ENCODE data around the gene HOXC9. TPM values are rescaled to one million over a fixed set of nuclear protein-coding genes. Genes with fewer than 3 reads are reported as not detected.

HOXC9 gene
- total RNA-seq, 1 experiment from 2014 or later: 5.9 TPM

DNA sequence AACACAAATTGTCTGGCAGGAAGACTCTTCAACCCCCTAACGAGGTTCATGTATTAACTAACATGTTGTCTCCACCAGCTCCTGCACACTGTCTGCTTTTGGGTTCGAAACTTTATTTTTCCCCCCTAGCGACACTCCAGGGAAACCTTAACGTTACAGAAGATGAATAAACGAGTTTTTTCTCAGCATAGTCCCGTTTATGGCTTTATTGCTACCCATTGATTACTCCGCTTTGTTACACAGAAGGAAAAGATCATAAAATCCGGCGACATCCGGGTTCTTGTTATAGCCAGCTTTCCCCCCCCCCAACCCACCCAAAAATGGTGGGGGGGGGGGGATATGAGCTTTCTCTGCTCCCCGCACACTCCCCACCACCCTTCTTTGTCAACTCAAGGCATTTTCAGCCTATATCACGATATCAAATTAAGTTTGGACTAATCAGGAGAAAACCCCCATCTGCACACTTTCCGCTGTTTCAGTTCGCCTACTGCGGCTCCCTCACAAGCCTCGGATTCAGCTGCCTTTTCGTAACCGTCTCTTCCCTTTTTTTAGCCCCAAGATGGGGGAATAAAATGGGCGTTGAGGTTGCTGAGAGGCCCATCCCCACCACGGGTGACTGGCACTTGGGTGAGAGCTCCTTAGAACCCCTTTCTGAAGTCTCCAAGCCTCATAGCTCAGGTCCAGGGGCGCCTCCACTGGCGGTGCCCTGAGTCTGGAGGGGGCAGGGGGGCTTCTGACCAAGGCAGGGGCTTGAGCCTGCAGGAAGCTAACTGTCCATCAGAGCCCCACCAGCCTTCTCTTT is 26.9 kb downstream of the HOXC9 start:
- no peak for DNase-seq (ENCODE audit: low read depth)

DNA sequence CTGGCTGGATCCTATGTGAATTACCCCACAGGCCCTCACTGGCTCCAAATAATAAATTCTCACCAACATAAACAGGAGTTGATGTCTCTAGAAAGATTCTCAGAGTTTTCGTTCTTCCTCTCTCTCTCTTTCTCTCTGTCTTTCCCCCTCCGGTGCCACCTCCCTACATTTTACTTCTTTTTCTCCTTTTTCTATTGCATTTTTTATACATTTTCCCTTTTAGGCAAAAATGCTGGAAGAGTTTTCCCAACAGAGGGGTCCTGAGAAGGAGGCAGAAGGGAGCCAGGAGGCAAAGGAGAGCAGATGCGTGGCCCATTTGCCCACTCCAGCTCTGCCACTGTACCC is 27.5 kb downstream of the HOXC9 start:
- no peak for DNase-seq (ENCODE audit: low read depth)

DNA sequence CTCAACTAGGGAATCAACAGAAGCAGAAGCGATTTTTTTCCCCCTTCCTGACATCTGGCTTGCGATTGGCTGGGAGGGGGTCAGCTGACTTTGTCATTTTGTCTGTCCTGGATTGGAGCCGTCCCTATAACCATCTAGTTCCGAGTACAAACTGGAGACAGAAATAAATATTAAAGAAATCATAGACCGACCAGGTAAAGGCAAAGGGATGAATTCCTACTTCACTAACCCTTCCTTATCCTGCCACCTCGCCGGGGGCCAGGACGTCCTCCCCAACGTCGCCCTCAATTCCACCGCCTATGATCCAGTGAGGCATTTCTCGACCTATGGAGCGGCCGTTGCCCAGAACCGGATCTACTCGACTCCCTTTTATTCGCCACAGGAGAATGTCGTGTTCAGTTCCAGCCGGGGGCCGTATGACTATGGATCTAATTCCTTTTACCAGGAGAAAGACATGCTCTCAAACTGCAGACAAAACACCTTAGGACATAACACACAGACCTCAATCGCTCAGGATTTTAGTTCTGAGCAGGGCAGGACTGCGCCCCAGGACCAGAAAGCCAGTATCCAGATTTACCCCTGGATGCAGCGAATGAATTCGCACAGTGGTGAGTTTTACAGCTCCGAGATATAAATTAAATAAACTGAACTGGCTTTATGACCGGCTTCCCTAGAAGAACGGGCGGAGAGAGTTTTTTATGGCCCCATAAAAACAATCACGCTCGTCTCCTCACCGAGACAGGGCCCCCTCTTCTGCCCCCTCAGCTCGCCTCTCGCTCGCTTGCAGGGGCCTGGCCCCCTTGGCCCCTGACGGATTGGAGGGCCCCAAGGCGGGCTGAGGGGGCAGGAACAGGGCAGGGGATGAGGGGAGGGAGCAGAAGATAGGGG is 28.6 kb downstream of the HOXC9 start, which contains the start of gene HOXC6:
Gene HOXC6 (plus strand): TSS at position 127 of the 888 bp plus-strand sequence. CDS start 82 bp downstream, at position 209.
- peak; percentile 39 for DNase-seq (ENCODE audit: low read depth)

DNA sequence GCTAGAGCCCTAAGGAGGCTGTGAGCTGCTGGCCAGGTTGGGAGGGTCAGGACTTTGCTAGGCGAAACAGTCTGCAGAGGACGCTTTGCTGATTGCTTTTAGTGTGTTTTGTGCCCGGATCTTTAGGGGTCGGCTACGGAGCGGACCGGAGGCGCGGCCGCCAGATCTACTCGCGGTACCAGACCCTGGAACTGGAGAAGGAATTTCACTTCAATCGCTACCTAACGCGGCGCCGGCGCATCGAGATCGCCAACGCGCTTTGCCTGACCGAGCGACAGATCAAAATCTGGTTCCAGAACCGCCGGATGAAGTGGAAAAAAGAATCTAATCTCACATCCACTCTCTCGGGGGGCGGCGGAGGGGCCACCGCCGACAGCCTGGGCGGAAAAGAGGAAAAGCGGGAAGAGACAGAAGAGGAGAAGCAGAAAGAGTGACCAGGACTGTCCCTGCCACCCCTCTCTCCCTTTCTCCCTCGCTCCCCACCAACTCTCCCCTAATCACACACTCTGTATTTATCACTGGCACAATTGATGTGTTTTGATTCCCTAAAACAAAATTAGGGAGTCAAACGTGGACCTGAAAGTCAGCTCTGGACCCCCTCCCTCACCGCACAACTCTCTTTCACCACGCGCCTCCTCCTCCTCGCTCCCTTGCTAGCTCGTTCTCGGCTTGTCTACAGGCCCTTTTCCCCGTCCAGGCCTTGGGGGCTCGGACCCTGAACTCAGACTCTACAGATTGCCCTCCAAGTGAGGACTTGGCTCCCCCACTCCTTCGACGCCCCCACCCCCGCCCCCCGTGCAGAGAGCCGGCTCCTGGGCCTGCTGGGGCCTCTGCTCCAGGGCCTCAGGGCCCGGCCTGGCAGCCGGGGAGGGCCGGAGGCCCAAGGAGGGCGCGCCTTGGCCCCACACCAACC is 29.8 kb downstream of the HOXC9 start:
- no peak for DNase-seq (ENCODE audit: low read depth)

DNA sequence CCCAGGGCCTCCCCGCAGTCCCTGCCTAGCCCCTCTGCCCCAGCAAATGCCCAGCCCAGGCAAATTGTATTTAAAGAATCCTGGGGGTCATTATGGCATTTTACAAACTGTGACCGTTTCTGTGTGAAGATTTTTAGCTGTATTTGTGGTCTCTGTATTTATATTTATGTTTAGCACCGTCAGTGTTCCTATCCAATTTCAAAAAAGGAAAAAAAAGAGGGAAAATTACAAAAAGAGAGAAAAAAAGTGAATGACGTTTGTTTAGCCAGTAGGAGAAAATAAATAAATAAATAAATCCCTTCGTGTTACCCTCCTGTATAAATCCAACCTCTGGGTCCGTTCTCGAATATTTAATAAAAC is 30.5 kb downstream of the HOXC9 start:
- no peak for DNase-seq (ENCODE audit: low read depth)

DNA sequence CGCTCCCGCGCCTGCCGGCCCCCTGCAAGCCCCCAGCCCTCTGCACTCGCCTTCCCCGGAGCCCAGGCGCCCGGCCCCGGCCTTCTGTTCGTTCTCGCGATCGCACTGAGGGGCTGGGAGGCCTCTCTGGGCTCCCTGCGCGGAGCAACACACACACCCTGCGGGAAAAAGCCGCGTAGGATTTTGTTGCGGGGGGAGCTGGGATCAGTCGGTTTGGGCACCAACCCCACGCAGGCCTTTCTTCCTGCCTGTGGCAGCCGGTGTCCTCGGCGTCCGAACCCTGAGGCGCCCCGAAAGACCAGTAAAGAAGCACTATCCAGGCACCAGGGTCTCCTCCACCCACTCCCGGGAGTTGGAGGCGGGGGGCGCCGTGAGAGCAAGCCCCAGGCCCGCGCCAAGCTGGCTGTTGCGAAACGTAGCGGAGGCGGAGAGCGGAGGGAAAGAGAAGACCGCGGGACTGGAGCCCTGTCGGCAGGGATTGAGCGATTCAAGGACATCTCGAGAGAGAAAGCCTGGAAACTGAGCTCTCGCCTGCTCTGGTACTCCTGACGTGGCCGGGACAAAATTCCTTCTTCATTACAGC is 31.0 kb downstream of the HOXC9 start:
- DNase-seq (ENCODE audit: low read depth): no peak

DNA sequence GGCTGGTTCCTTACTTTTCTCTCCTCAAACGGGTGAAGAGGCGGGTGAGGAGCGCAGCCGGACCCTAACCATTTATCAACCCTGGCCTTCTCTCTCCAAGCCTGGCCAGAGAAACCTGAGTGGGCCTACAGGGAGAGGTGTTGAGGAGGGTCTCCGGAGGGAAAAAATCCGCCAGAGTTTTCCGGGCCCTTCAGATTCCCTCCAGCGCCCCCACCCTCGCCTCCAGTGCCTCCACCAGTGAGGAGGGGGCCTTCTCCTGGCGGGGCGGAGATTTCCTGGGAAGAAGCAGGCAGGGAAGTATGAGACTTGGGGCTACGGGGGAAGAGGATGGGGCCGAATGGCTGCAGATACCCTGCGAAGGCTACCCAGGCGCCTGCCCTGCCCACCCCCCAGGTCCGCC is 31.5 kb downstream of the HOXC9 start:
- no peak for DNase-seq (ENCODE audit: low read depth)

DNA sequence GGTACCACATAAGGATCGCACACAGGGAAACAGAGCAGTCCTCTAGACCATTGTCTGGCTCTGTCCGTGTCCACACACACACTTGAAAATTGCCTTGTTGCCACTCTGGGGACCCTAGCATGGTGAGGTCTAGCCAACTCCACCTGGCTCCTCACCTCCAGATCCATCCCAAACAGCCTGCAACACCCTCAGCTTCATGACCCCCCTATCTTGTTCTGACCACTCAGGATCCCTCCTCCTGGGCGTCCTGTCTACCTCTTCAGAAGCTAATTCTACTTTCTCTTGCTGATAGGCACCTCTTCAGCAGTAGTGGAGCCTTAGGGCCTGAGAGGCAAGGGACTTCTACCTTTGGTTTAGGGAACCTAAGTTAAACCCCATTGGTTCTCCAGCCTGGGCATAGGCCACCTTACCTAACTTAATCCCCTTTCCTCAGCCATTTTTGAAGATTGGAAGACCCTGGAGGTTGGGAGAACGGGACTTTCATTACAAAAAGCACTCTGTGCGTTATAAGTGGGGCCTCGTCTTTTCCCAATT is 32.2 kb downstream of the HOXC9 start:
- no peak for DNase-seq (ENCODE audit: low read depth)

DNA sequence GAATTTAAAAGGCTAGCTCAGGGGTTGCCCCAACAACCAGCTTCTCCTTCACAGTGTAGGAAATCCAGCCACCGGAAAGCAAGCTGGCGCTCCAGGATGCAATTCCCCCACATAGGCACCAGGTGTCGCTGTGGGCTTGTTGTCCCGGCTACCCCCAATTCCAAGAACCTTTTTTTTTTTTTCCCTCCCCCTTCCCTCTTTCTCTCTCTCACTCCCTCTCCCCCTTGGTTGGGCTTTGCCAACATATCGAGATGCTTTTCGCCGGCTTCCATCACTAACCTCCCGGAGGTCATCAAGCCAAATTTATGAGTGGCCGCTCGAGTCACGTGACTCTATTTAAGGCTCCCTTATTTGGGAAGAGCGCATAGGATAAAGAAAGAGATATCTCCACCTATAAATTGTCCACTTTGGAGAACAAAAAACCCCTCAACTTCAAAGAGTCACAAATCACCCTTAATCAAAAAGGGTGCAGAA is 32.7 kb downstream of the HOXC9 start, which contains the start of gene HOXC5:
Gene HOXC5 (plus strand): TSS at position 424 of the 474 bp plus-strand sequence. CDS start 73 bp downstream, outside the sequence.
- DNase-seq (ENCODE audit: low read depth): peak; percentile 83

DNA sequence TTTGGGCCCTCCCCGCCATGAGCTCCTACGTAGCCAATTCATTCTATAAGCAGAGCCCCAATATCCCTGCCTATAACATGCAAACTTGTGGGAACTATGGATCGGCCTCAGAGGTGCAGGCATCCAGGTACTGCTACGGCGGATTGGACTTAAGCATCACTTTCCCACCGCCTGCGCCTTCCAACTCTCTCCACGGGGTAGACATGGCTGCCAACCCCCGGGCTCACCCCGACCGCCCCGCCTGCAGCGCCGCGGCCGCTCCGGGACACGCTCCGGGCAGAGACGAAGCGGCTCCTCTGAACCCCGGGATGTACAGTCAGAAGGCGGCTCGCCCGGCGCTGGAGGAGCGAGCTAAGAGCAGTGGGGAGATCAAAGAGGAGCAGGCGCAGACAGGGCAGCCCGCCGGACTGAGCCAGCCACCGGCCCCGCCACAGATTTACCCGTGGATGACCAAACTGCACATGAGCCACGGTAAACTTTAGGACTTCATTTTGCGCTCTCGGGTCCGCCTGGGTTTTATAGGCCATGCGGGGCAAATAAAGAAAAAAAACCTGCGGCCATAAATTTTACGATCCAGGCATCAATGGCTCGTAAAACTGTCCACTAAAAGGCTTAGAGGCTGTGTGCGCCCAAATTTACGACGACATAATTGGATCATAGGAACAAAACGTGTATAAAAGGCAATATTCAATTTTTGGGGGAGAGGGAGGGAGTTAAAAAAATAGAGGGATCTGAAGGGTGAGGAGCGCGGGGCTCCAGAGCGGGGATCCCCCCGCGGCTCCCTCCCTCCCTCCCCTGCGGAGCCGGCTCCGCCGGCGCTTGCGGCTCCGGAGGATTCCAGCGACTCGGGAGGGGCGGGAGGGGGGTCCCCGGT is 33.4 kb downstream of the HOXC9 start:
- peak; percentile 64 for DNase-seq (ENCODE audit: low read depth)

DNA sequence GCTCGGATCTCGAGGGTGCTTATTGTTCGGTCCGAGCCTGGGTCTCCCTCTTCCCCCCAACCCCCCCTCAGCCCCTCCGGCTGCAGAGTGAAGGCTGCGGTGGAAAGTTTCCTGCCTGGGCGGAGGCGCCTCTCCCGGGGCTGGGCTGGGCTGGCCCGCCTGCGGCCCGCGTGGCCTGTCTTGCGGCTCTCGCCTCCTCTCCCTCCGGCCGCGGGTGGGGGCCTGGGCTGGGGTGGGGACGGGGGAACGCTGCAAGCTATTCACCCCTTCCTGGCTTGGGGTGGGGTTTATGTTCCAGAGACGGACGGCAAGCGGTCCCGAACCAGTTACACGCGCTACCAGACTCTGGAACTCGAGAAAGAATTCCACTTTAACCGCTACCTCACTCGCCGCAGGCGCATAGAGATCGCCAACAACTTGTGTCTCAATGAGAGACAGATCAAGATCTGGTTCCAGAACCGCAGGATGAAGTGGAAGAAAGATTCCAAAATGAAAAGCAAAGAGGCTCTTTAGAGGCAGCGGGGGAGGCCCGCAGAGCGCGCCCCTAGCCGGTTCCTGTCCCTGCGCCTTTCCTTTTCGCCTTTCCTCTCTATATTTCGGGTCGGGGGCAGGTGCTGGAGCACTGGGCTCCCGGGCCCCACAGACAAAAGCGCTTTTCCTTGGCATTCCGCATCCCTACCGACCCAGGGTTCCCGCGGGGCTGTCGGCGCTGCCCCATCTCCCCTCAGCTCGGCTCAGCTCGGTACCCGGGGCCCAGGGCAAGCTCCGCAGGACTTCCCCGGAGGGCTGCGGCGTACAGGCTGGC is 34.2 kb downstream of the HOXC9 start:
- peak; percentile 76 for DNase-seq (ENCODE audit: low read depth)

DNA sequence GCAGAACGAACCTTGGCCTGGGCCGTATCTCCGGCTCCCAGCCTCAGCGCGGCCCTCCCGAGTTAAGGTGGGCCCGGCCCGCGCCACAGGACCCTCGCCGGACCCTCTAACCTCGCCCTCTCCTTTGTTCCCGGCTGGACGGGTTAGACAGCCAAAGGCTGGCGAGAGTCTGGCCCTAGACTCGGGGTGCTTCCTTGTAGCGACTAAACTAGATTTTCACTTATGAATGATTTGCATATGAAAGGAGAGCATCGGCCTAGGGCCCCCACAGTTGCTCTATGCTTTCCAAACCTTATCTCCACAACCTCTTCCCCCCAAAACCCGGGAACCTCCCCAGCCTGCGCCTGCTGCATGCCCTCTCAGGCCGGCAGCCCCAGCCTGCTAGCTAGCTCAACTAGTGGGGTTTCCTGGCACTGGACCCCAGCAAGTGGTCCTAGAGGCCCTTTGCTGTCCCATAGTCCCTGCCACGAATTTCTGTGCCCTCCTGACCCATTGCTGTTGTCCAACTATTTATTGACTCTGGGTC is 34.9 kb downstream of the HOXC9 start:
- no peak for DNase-seq (ENCODE audit: low read depth)

DNA sequence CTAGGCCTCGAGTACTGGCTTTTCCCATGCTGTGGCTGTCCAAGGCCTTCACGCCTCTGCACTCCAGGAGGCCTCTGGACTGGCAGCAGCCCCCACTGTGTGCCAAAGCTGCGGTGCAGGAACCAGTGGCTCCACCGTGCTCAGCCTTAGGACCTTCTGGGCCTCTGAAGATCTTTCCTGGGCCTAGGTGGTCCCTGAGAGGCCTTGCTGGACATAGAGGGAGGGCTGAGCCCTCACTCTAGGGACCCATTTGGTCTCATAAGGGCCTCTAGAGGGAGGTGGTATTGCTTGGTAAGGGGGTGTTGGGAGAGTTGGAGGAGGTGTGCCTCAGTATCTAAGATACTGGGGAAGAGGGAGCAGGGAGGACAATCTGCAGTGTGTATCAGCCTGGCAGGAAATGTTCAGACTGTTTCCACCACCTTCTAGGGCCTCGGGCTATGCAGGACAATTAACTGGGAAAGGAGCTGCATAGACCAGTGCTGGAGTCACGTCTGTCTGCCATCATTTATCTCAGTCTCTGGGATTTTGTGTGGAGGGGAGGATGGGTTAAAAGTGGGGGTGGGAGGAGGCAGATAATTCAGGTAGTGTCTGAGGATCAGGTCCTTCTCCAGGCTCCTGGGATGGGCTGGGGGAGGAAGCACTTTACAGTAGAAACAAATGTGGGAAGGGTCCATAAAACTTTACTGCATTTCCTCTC is 35.8 kb downstream of the HOXC9 start:
- no peak for DNase-seq (ENCODE audit: low read depth)

DNA sequence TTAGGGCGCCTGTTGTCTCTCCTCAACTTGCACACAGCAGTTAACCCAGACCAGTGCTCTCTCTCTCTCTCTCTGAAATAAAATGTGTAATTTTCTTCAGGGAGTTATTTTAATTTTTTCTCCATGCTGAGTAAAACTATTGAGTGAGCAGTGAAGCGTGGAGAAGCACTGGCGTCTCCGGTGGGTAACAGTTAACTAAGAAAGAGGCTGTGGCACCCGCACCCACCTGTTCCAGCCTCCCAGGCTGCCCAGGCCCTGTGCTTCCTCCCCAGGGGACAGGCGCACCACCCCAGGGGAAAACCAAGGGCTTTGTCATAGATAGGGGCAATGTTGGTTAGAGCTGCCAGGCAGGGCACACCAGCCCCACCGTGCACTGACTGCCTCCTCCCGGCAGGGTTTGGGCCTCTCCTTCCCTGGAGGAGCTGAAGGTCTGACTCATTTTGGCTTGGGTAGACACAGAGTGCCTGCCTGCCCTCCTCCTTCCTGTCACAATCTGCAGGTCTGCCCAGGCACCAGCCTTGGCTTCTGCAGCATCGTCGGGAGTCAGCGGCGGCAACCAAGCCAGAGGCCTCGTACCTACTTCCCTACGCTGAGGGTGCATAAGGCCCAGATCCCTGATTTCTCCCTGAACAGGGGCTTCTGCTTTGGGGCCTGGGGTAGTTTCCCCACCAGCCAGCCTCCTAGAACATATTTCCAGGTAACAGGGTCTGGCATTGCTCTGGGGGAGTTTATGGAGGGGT is 36.8 kb downstream of the HOXC9 start:
- DNase-seq (ENCODE audit: low read depth): peak; percentile 57

DNA sequence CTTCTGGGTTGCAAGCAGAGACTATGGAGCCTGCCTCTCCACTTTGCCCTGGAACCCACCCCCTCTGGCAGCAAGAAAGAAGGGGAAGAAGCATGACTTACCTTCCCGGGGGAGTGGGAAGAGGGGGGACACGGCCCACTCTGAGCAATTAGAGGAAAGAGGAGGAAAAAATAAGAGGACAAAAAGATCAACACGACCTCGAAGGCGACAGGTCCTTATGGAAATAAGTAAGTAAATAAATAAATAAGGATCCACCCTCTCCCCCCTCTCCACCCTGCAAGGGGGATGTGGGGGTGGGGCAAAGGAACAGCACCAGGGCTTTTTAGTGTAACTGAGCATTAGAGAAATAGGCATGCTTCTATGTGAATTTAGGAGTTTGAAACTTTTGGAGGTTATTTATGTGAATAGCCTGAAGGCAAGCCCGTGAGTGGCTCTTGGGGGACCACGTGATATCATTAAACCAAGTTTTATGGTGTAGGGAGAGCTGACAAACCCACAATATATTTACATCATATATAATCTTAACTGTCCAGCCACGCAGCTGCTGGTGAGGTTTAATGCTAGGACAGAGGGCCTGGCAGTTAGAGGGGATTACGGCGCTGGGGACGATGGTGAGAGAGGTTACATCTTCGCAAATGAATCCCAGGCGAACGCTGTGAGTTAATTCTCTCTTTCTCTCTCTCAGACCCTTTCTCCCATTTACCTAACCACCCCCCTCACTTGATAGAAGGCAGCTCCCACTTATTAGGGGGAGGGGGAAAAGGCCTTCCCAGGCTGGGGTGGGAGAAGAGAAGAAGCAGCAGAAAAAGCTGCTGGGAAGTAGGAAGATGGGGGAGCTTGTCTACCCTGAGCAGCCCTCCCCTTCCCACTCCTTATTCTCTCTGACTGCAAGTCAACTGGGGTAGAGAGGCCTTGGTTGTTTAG is 37.7 kb downstream of the HOXC9 start:
- no peak for DNase-seq (ENCODE audit: low read depth)

DNA sequence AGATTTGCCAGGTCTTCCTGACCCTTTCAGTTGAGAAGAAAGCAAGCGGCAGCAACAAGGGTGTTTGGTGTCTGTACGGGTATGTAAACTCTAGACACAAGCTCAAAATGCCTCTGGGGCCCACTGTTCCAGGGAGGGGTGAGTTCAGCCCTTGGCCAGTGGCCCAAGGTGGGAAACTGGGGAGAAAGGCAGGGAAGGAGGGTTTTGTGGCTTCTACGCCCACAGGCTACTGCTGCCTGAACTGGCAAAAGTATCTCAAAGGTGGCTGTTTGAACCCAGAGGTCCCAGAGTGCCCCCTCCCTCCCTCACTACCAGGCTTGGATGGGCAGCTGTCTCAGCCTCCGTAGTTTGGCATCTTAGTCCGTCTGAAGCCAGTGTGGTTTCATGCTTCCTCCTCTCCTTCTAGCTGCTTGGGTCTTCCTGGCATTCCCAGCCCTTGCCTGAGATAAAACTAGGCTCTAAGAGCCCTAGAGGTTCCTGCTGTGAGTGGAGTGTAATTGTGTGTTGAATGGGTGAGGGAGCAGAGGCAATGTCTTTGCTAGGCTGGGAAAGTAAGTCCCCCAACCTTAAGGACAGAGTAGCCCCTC is 38.4 kb downstream of the HOXC9 start:
- DNase-seq (ENCODE audit: low read depth): no peak
